Kidney (tissue), 14 donors: ENCODE data around the gene SLC36A1. TPM values are rescaled to one million over a fixed set of nuclear protein-coding genes. Genes with fewer than 3 reads are reported as not detected.
"Not testable (repeated sequence)": the region's sequence is repeated elsewhere in the genome, so short reads cannot be mapped to it uniquely, and the experiment has no call there.

Experiments
- DNase-seq, 5 donors: peaks; one replicate each; pipeline ENCODE4 v3.0.0-alpha.2; 2013 to 2020
- FAIRE-seq: peaks from 2 replicates; lab custom pipeline; 2012; peaks lifted over from hg19 to GRCh38; lab: Jason Lieb, UNC
- H3K27ac ChIP-seq, 2 donors: one replicate each; pipeline ENCODE4 v1.7.0; 2013; ENCODE audit warnings: low read depth in 2 of 2, low read length in 2 of 2, inconsistent platforms in 1 of 2
- H3K27me3 ChIP-seq: one replicate; pipeline ENCODE4 v1.7.1; 2013; ENCODE audit warnings: low read length, inconsistent platforms; ENCODE audit not compliant: control insufficient read depth, insufficient read depth
- H3K36me3 ChIP-seq, 3 donors: one replicate each; pipeline versions ENCODE4 v1.7.0 to v1.7.1; 2013; ENCODE audit warnings: low read length in 3 of 3, control low read depth in 1 of 3, inconsistent platforms in 1 of 3; ENCODE audit not compliant: insufficient read depth in 3 of 3, control insufficient read depth in 2 of 3
- H3K4me1 ChIP-seq, 3 donors: one replicate each; pipeline versions ENCODE4 v1.7.0 to v1.7.1; 2013; ENCODE audit warnings: low read length in 3 of 3, inconsistent platforms in 1 of 3, low read depth in 1 of 3; ENCODE audit not compliant: control insufficient read depth in 2 of 3, insufficient read depth in 2 of 3
- H3K4me3 ChIP-seq, 3 donors: one replicate each; pipeline versions ENCODE4 v1.7.0 to v1.8.1; 2013; ENCODE audit warnings: low read length in 3 of 3, control low read depth in 1 of 3, inconsistent platforms in 1 of 3
- H3K9ac ChIP-seq, 3 donors: one replicate each; pipeline versions ENCODE4 v1.7.0 to v1.7.1; 2013; ENCODE audit warnings: low read length in 3 of 3, control low read depth in 1 of 3, inconsistent platforms in 1 of 3
- H3K9me3 ChIP-seq, 3 donors: one replicate each; pipeline versions ENCODE4 v1.7.0 to v1.7.1; 2013; ENCODE audit warnings: low read length in 3 of 3, control low read depth in 1 of 3, inconsistent platforms in 1 of 3; ENCODE audit not compliant: control insufficient read depth in 2 of 3, insufficient read depth in 1 of 3
- CTCF ChIP-seq: IDR thresholded peaks from 3 replicates; pipeline ENCODE4 v1.5.1; 2012; ENCODE audit warnings: mild to moderate bottlenecking, moderate library complexity, borderline replicate concordance; ENCODE audit not compliant: insufficient read depth; ENCODE audit errors: extremely low read depth
- intact Hi-C: fragments of 100-400 bp; cut with DNase I; formaldehyde crosslinking; loops from one replicate; pipeline ENCODE4 v1.11.1; 2022
- polyA plus RNA-seq: library from polyadenylated mRNA; stranded (reverse); fragments of 350-450 nt; fragmentation: Illumina TruSeq; extraction: RNeasy Lipid Tissue Mini Kit (QIAGEN cat#74804); gene quantifications from one replicate; pipeline ENCODE4 v1.2.3, GENCODE V29; 2014; ENCODE audit warnings: low read depth, low replicate concordance; ENCODE audit not compliant: insufficient read depth
- total RNA-seq: library from RNA; stranded (reverse); fragmentation: NEBNext Ultra II Directional; extraction: Animal tissue kit (Norgen Biotek cat#: 25700); gene quantifications from one replicate; pipeline ENCODE4 v1.2.1, GENCODE V29; 2021
- donor health status: control.
- donor health status: control.
- donor health status: control.
- donor health status: control.
- donor health status: control.
- donor health status: DM: yes; HTN: yes; CAD: no.
- donor health status: Normal renal cell carcinoma (clear cell type).

Gene SLC36A1
- total and polyA plus RNA-seq, 2 donors from 2014 or later, result 4.1 to 11.0 TPM

DNA sequence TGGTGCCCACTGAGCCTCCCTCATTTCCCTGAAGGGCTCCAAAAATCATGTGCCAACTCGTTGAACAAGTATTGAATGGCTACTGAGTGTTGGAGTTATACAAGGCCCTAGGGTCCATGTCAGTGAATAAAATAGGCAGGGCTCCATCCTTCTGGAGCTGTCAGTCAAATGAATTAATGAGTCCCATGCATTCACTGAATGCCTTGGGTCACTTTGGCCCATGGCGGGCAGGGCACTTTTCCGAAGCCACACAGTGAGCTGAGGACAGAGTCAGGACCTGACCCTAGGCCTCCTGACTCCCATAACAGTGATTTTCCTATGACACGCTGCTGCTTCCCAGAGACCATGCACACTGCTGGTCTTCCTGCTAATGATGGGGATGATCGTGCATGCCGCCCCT is 27.3 kb upstream of the SLC36A1 start:
- DNase-seq, result no peak
- Histone ChIP-seq H3K4me1 (no peaks in the 10 kb centered on the region), H3K4me3 (no peak overlapping the region), H3K9ac (no peak overlapping the region), H3K27me3 (no peaks in the 10 kb centered on the region), H3K9me3 (peaks cover 0 to 4% (median 0%) of the 10 kb centered on the region in 3 donors), H3K27ac (no peak overlapping the region), H3K36me3 (no peaks in the 10 kb centered on the region)
- TF ChIP-seq CTCF, result no peak
- no peak for FAIRE-seq
- intact Hi-C loops, result no loop called here

DNA sequence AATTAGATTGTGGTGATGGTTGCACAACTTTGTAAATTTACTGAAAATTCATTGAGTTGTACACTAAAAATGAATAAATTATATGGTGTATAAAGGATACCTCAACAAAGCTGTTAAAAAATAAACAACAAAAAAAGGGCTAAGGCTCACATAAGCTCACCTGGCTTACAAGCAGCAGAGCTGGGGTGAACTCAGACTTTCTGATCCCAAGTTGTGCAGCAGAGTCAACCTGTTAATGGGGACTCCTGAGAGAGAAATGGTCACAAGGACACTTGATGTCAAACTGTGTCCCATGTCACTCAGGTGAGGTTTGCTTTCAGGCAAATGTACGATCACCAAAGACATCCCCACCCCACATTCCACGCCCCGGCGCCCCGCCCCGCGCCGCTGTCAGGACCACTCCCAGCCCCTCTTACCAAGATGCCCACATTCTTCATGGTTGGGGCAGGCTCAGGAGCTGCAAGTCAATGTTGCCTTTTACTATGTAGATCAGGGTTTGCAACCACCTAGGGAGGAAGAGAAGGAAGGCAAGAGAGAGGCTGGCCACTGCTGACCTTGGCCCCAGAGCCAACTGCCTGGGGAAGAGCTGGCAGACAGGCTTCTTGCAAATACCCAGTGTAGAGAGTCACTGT is 22.4 kb upstream of the SLC36A1 start:
- H3K4me1 ChIP-seq, result no peaks in the 10 kb centered on the region
- TF ChIP-seq CTCF, result no peak
- no peaks in the 10 kb centered on the region for H3K36me3 ChIP-seq
- intact Hi-C loops, result no loop called here
- H3K27me3 ChIP-seq, result no peaks in the 10 kb centered on the region
- H3K9ac ChIP-seq, result no peak overlapping the region
- no peak overlapping the region for H3K4me3 ChIP-seq
- no peak overlapping the region for H3K27ac ChIP-seq
- no peaks in the 10 kb centered on the region for H3K9me3 ChIP-seq
- DNase-seq (no peak), FAIRE-seq (no peak)

- FAIRE-seq, intact Hi-C loops, H3K27me3 ChIP-seq, H3K36me3 ChIP-seq, H3K4me1 ChIP-seq, H3K9me3 ChIP-seq, H3K27ac ChIP-seq, H3K4me3 ChIP-seq, DNase-seq, H3K9ac ChIP-seq: not testable (repeated sequence)
Observed at GRCh38 chr5:151426347-151426746, 21.1 kb upstream of the SLC36A1 start.

GRCh38 chr5:151427258-151427657 is 20.1 kb upstream of the SLC36A1 start:
- FAIRE-seq, result no peak
- Histone ChIP-seq H3K9ac (no peak overlapping the region), H3K4me3 (no peak overlapping the region), H3K27ac (no peak overlapping the region), H3K9me3 (no peaks in the 10 kb centered on the region), H3K36me3 (no peaks in the 10 kb centered on the region), H3K27me3 (no peaks in the 10 kb centered on the region), H3K4me1 (no peaks in the 10 kb centered on the region)
- TF ChIP-seq CTCF, result no peak
- DNase-seq, result no peak
- intact Hi-C loops, result no loop called here
